Activated T-cell treated with anti-CD3 and anti-CD28 coated beads, Interleukin-2, amount 50 U/mL, for 1 hour (primary cell): ENCODE results near the gene FBXL17.
"Not testable (repeated sequence)": the region's sequence is repeated elsewhere in the genome, so short reads cannot be mapped to it uniquely, and the experiment has no call there.

ENCODE experiments used
- DNase-seq: peaks from one replicate; pipeline ENCODE4 v3.0.0-alpha.2; 2020

Gene FBXL17

GRCh38 chr5:108238936-108239887, 142.7 kb downstream of the FBXL17 start:
- no peak for DNase-seq

- no peak for DNase-seq
Measured at GRCh38 chr5:108238461-108238860, 143.4 kb downstream of the FBXL17 start.

- no peak for DNase-seq
Measured at GRCh38 chr5:108233617-108234155, 148.2 kb downstream of the FBXL17 start.

GRCh38 chr5:108232805-108233204, 149.1 kb downstream of the FBXL17 start:
- DNase-seq: no peak

- DNase-seq: no peak
Measured at GRCh38 chr5:108222011-108222410, 159.9 kb downstream of the FBXL17 start.

- DNase-seq: no peak
Measured at GRCh38 chr5:108220834-108221233, 161.1 kb downstream of the FBXL17 start.

GRCh38 chr5:108216890-108217289, 165.0 kb downstream of the FBXL17 start:
- no peak for DNase-seq

GRCh38 chr5:108214857-108215256, 167.0 kb downstream of the FBXL17 start:
- no peak for DNase-seq

GRCh38 chr5:108212775-108213346, 169.0 kb downstream of the FBXL17 start:
- no peak for DNase-seq

GRCh38 chr5:108206707-108207106, 175.2 kb downstream of the FBXL17 start:
- no peak for DNase-seq

- no peak for DNase-seq
Measured at GRCh38 chr5:108201721-108202120, 180.2 kb downstream of the FBXL17 start.

- DNase-seq: no peak
Measured at GRCh38 chr5:108196276-108196675, 185.6 kb downstream of the FBXL17 start.

GRCh38 chr5:108193021-108193795, 188.7 kb downstream of the FBXL17 start:
- no peak for DNase-seq

- no peak for DNase-seq
Measured at GRCh38 chr5:108184940-108185339, 197.0 kb downstream of the FBXL17 start.

GRCh38 chr5:108181975-108182374, 199.9 kb downstream of the FBXL17 start:
- no peak for DNase-seq

- DNase-seq: no peak
Measured at GRCh38 chr5:108174286-108174685, 207.6 kb downstream of the FBXL17 start.

GRCh38 chr5:108171759-108172158, 210.1 kb downstream of the FBXL17 start:
- DNase-seq: no peak

- DNase-seq: no peak
Measured at GRCh38 chr5:108168915-108169314, 213.0 kb downstream of the FBXL17 start.

- DNase-seq: no peak
Measured at GRCh38 chr5:108167174-108167573, 214.7 kb downstream of the FBXL17 start.

GRCh38 chr5:108164574-108164973, 217.3 kb downstream of the FBXL17 start:
- no peak for DNase-seq

GRCh38 chr5:108152854-108153253, 229.0 kb downstream of the FBXL17 start:
- DNase-seq: not testable (repeated sequence)

- no peak for DNase-seq
Measured at GRCh38 chr5:108149369-108149768, 232.5 kb downstream of the FBXL17 start.

GRCh38 chr5:108148715-108149139, 233.2 kb downstream of the FBXL17 start:
- no peak for DNase-seq
